Neural cell (in vitro differentiated cells): ENCODE results near the gene ZBTB5. TPM values are rescaled to one million over a fixed set of nuclear protein-coding genes. Genes with fewer than 3 reads are reported as not detected.

ENCODE experiments used
- H2AFZ ChIP-seq: fragments of 200-600, 300-800 bp; sonication (generic), shearing (Covaris generic); 2 replicates; pipeline ENCODE4 v1.6.0; 2014; ENCODE audit warnings: low read depth, mild to moderate bottlenecking, antibody characterized with exemption, low read length, moderate library complexity
- H3F3A ChIP-seq: fragments of 200-600 bp; shearing (Covaris generic); 2 replicates; pipeline ENCODE4 v1.6.1; 2016; ENCODE audit warnings: mild to moderate bottlenecking, moderate library complexity, mixed read lengths, antibody characterized with exemption, low read length; ENCODE audit not compliant: insufficient read depth, poor library complexity, severe bottlenecking
- H3K27ac ChIP-seq: fragments of 200-600, 300-800 bp; sonication (generic), shearing (Covaris generic); 2 replicates; pipeline ENCODE4 v1.5.1; 2014; ENCODE audit warnings: mild to moderate bottlenecking, low read length, moderate library complexity
- H3K27me3 ChIP-seq: fragments of 300-800, 200-600 bp; sonication (generic), shearing (Covaris generic); 2 replicates; pipeline ENCODE4 v1.6.0; 2014; ENCODE audit warnings: mild to moderate bottlenecking, low read depth, low read length, moderate library complexity; ENCODE audit not compliant: insufficient read depth
- H3K36me3 ChIP-seq: fragments of 300-800, 200-600 bp; sonication (generic), shearing (Covaris generic); 2 replicates; pipeline ENCODE4 v1.5.1; 2014; ENCODE audit warnings: mild to moderate bottlenecking, antibody characterized with exemption, low read length, moderate library complexity; ENCODE audit not compliant: insufficient read depth
- H3K4me2 ChIP-seq: fragments of 300-800, 200-600 bp; sonication (generic), shearing (Covaris generic); 2 replicates; pipeline ENCODE4 v1.6.0; 2014; ENCODE audit warnings: mild to moderate bottlenecking, low read length
- H3K4me3 ChIP-seq: fragments of 300-800, 200-600 bp; sonication (generic), shearing (Covaris generic); 2 replicates; pipeline ENCODE4 v1.5.1; 2014; ENCODE audit warnings: mild to moderate bottlenecking, low read length, moderate library complexity
- H3K79me2 ChIP-seq: fragments of 200-600 bp; shearing (Covaris generic); replicated peaks from 2 replicates; pipeline ENCODE4 v1.6.0; 2014; ENCODE audit warnings: mild to moderate bottlenecking, low read length, moderate library complexity; ENCODE audit not compliant: insufficient read depth
- H3K9ac ChIP-seq: fragments of 300-800, 200-600 bp; sonication (generic), shearing (Covaris generic); 2 replicates; pipeline ENCODE4 v1.6.1; 2016; ENCODE audit warnings: mild to moderate bottlenecking, low read length, mixed read lengths
- H3K9me2 ChIP-seq: fragments of 200-600 bp; shearing (Covaris generic); 2 replicates; pipeline ENCODE4 v1.6.1; 2016; ENCODE audit warnings: mild to moderate bottlenecking, low read length, mixed read lengths; ENCODE audit not compliant: insufficient read depth
- H3K9me3 ChIP-seq: fragments of 200-600, 300-800 bp; sonication (generic), shearing (Covaris generic); 2 replicates; pipeline ENCODE4 v1.6.1; 2016; ENCODE audit warnings: mild to moderate bottlenecking, mixed run types, low read length, moderate library complexity, mixed read lengths
- H4K20me1 ChIP-seq: fragments of 200-600 bp; shearing (Covaris generic); 2 replicates; pipeline ENCODE4 v1.6.1; 2016; ENCODE audit warnings: mild to moderate bottlenecking, mixed run types; ENCODE audit not compliant: insufficient read depth
- EP300 ChIP-seq: fragments of 450-650 bp; conservative IDR thresholded peaks from 2 replicates; pipeline ENCODE4 v1.6.1; 2014; ENCODE audit warnings: antibody characterized with exemption, mild to moderate bottlenecking, moderate library complexity; ENCODE audit not compliant: poor library complexity, severe bottlenecking
- EZH2 ChIP-seq: fragments of 200-600, 300-800 bp; shearing (Covaris generic), sonication (generic); IDR thresholded peaks from 2 replicates; pipeline ENCODE4 v1.6.1; 2014; ENCODE audit warnings: antibody characterized with exemption, low read length, borderline replicate concordance, mild to moderate bottlenecking; ENCODE audit not compliant: insufficient read depth, poor library complexity, severe bottlenecking
- MXI1 ChIP-seq: fragments of 450-650 bp; conservative IDR thresholded peaks from 2 replicates; pipeline ENCODE4 v1.6.1; 2014; ENCODE audit warnings: antibody characterized with exemption, mild to moderate bottlenecking; ENCODE audit not compliant: poor library complexity, severe bottlenecking
- POLR2AphosphoS5 ChIP-seq: IDR thresholded peaks from 2 replicates; pipeline ENCODE4 v1.6.1; 2012
- RAD21 ChIP-seq: fragments of 450-650 bp; conservative IDR thresholded peaks from 2 replicates; pipeline ENCODE4 v1.6.1; 2014; ENCODE audit warnings: antibody characterized with exemption, mild to moderate bottlenecking, moderate library complexity
- REST ChIP-seq: IDR thresholded peaks from 2 replicates; pipeline ENCODE4 v1.6.1; 2012; ENCODE audit warnings: borderline replicate concordance
- SMC3 ChIP-seq: fragments of 450-650 bp; conservative IDR thresholded peaks from 2 replicates; pipeline ENCODE4 v1.6.1; 2014; ENCODE audit warnings: antibody characterized with exemption, mild to moderate bottlenecking, moderate library complexity; ENCODE audit not compliant: poor library complexity
- TAF1 ChIP-seq: IDR thresholded peaks from 2 replicates; pipeline ENCODE4 v1.6.1; 2012; ENCODE audit warnings: low read depth
- polyA plus RNA-seq: library from polyadenylated mRNA; depleted of rRNA; stranded (reverse); fragments of >200 nt; gene quantifications from 2 replicates; pipeline ENCODE4 v1.2.3, GENCODE V29; 2014
- TF ChIP-seq, protein P1 (sequence below): fragments of 450-650 bp; IDR thresholded peaks from 2 replicates; pipeline ENCODE4 v1.5.1; 2014; ENCODE audit warnings: antibody characterized with exemption, mild to moderate bottlenecking, moderate library complexity; ENCODE audit not compliant: poor library complexity, severe bottlenecking

The ZBTB5 gene
- polyA plus RNA-seq, 1 donor from 2014 or later: 21.0 TPM

- peaks cover 47% of the 10 kb centered on the region for H3K79me2 ChIP-seq
Measured at GRCh38 chr9:37464426-37465248, 613 bp downstream of the ZBTB5 start.

DNA sequence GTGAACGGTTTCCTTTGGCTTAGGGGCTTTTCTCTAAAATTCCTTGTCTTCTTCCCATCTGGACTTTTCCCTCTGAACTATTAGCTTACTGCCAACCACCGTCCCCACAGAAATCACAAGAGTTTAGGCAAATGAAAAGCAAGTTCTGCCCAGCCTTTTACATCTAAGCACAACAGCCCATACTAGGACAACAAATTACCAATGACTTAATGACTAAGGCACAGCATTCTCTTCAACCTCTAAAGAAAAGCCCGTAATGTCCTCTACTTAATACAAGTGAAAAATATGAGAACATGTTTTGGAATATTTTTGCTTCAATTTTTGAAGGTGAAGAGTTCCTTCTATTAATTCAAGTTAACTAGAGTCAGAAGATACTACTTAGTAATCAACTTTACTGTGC, 1.2 kb downstream of the ZBTB5 start:
- Histone ChIP-seq H3K4me3 (peak overlapping the region; percentile 98), H3K27me3 (no peaks in the 10 kb centered on the region), H3K9me2 (no peaks in the 10 kb centered on the region), H3K9me3 (no peaks in the 10 kb centered on the region), H3K79me2 (peaks cover 48% of the 10 kb centered on the region), H3K9ac (peak overlapping the region; percentile 93), H3K27ac (peak overlapping the region; percentile 96), H3F3A (no peaks in the 10 kb centered on the region), H2AFZ (peak overlapping the region; percentile 53), H4K20me1 (peaks cover 6% of the 10 kb centered on the region), H3K4me2 (peak overlapping the region; percentile 100), H3K36me3 (no peaks in the 10 kb centered on the region)
- TF ChIP-seq MXI1: no peak
- TF ChIP-seq EP300: no peak
- no peak for TF ChIP-seq TAF1
- no peak for TF ChIP-seq EZH2
- no peak for TF ChIP-seq POLR2AphosphoS5
- no peak for TF ChIP-seq RAD21
- no peak for TF ChIP-seq SMC3
- TF ChIP-seq, protein P1, sequence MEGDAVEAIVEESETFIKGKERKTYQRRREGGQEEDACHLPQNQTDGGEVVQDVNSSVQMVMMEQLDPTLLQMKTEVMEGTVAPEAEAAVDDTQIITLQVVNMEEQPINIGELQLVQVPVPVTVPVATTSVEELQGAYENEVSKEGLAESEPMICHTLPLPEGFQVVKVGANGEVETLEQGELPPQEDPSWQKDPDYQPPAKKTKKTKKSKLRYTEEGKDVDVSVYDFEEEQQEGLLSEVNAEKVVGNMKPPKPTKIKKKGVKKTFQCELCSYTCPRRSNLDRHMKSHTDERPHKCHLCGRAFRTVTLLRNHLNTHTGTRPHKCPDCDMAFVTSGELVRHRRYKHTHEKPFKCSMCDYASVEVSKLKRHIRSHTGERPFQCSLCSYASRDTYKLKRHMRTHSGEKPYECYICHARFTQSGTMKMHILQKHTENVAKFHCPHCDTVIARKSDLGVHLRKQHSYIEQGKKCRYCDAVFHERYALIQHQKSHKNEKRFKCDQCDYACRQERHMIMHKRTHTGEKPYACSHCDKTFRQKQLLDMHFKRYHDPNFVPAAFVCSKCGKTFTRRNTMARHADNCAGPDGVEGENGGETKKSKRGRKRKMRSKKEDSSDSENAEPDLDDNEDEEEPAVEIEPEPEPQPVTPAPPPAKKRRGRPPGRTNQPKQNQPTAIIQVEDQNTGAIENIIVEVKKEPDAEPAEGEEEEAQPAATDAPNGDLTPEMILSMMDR: no peak

More at GRCh38 chr9:37464426-37465248, 613 bp downstream of the ZBTB5 start:
- Histone ChIP-seq H3K27me3 (no peaks in the 10 kb centered on the region), H3K36me3 (no peaks in the 10 kb centered on the region), H3F3A (no peaks in the 10 kb centered on the region), H3K27ac (peak overlapping the region; percentile 96), H2AFZ (peak overlapping the region; percentile 53), H3K9me3 (no peaks in the 10 kb centered on the region), H3K4me2 (peak overlapping the region; percentile 100), H3K9ac (peak overlapping the region; percentile 93), H3K9me2 (no peaks in the 10 kb centered on the region), H4K20me1 (peaks cover 6% of the 10 kb centered on the region), H3K4me3 (peak overlapping the region; percentile 98)
- TF ChIP-seq POLR2AphosphoS5: no peak
- TF ChIP-seq EZH2: no peak
- TF ChIP-seq, protein P1: no peak
- peak; percentile 29 for TF ChIP-seq EP300
- TF ChIP-seq RAD21: peak; percentile 48
- TF ChIP-seq SMC3: peak; percentile 35
- peak; percentile 76 for TF ChIP-seq MXI1
- TF ChIP-seq TAF1: peak; percentile 69
- TF ChIP-seq REST: peak; percentile 57
